ENCODE measurements around the gene DPYD.

DPYD gene

GRCh38 chr1:97505289-97505688 is 415.5 kb downstream of the DPYD start:
- no peak overlapping the region for H3K27ac ChIP-seq
- no peak for TF ChIP-seq CTCF (conservative IDR thresholded peaks at IDR 0.05)

- no peak for TF ChIP-seq CTCF (conservative IDR thresholded peaks at IDR 0.05)
- no peak overlapping the region for H3K27ac ChIP-seq
Observed at GRCh38 chr1:97502360-97502759, 418.5 kb downstream of the DPYD start.

- no peak for TF ChIP-seq CTCF (conservative IDR thresholded peaks at IDR 0.05)
Observed at GRCh38 chr1:97501628-97502027, 419.2 kb downstream of the DPYD start.

GRCh38 chr1:97500760-97501159 is 420.1 kb downstream of the DPYD start:
- no peak overlapping the region for H3K27ac ChIP-seq
- TF ChIP-seq CTCF (conservative IDR thresholded peaks at IDR 0.05) = no peak

More at GRCh38 chr1:97501628-97502027, 419.2 kb downstream of the DPYD start:
- H3K27ac ChIP-seq = no peak overlapping the region

- no peak for TF ChIP-seq CTCF (conservative IDR thresholded peaks at IDR 0.05)
- H3K27ac ChIP-seq = no peak overlapping the region
Observed at GRCh38 chr1:97499667-97500066, 421.2 kb downstream of the DPYD start.

- H3K27ac ChIP-seq = no peak overlapping the region
- TF ChIP-seq CTCF (conservative IDR thresholded peaks at IDR 0.05) = no peak
Observed at GRCh38 chr1:97489834-97490233, 431.0 kb downstream of the DPYD start.

GRCh38 chr1:97488530-97488929 is 432.3 kb downstream of the DPYD start:
- TF ChIP-seq CTCF (conservative IDR thresholded peaks at IDR 0.05) = no peak
- H3K27ac ChIP-seq = no peak overlapping the region

GRCh38 chr1:97482022-97482421 is 438.8 kb downstream of the DPYD start:
- TF ChIP-seq CTCF (conservative IDR thresholded peaks at IDR 0.05) = no peak
- H3K27ac ChIP-seq = no peak overlapping the region

All from VCaP (cell line).